NCI-H1105 treated with DMSO at 0.1 percent for 48 hours (cell line): ENCODE measurements around the gene AGPAT1.

Experiments
- DNase-seq: peaks from one replicate; lab custom pipeline; 2025; lab: John Stamatoyannopoulos, UW

Gene AGPAT1

GRCh38 chr6:32168807-32169591 lies 6.9 kb downstream of the AGPAT1 start:
- no peak for DNase-seq

GRCh38 chr6:32168350-32168749 lies 7.5 kb downstream of the AGPAT1 start:
- DNase-seq = no peak

GRCh38 chr6:32167761-32168262 lies 8.1 kb downstream of the AGPAT1 start:
- no peak for DNase-seq

- DNase-seq = no peak
Measured at GRCh38 chr6:32167154-32167760, 8.6 kb downstream of the AGPAT1 start.

GRCh38 chr6:32166411-32167061 lies 9.3 kb downstream of the AGPAT1 start:
- no peak for DNase-seq

GRCh38 chr6:32164295-32164694 lies 11.6 kb downstream of the AGPAT1 start, which contains the start of gene EGFL8:
Gene EGFL8 (plus strand): TSS chr6:32164595. CDS start chr6:32166166, 1,571 bp downstream.
- no peak for DNase-seq

GRCh38 chr6:32163559-32164258 lies 12.2 kb downstream of the AGPAT1 start:
- no peak for DNase-seq

GRCh38 chr6:32158052-32158451 lies 17.8 kb downstream of the AGPAT1 start:
- no peak for DNase-seq

GRCh38 chr6:32156891-32157290 lies 19.0 kb downstream of the AGPAT1 start:
- DNase-seq = no peak

- peak; percentile 67 for DNase-seq
Measured at GRCh38 chr6:32154514-32155161, 21.2 kb downstream of the AGPAT1 start.

GRCh38 chr6:32153564-32154513 lies 22.0 kb downstream of the AGPAT1 start, which contains the start of gene PPT2:
Gene PPT2 (plus strand): TSS chr6:32154141. CDS start chr6:32154595, 454 bp downstream.
- DNase-seq = peak; percentile 82

GRCh38 chr6:32152769-32153563 lies 22.9 kb downstream of the AGPAT1 start:
- no peak for DNase-seq

- no peak for DNase-seq
Measured at GRCh38 chr6:32151863-32152768, 23.8 kb downstream of the AGPAT1 start, which contains the start of gene PRRT1. Gene PRRT1 (minus strand): TSS chr6:32151939. CDS start chr6:32151827, 112 bp downstream.

GRCh38 chr6:32151181-32151862 lies 24.6 kb downstream of the AGPAT1 start:
- DNase-seq = no peak

GRCh38 chr6:32149932-32150870 lies 25.7 kb downstream of the AGPAT1 start:
- DNase-seq = no peak

GRCh38 chr6:32149092-32149755 lies 26.7 kb downstream of the AGPAT1 start:
- no peak for DNase-seq
